ENCODE measurements around the gene KIRREL1.
A peak's percentile ranks its signal among the peaks of the same experiment; 100 is the strongest.

KIRREL1 gene

GRCh38 chr1:158028969-158029368 is 35.5 kb downstream of the KIRREL1 start:
- FAIRE-seq, result no peak
- peak; percentile 26 for DNase-seq (ENCODE audit: low spot score)

GRCh38 chr1:158035014-158035413 is 41.6 kb downstream of the KIRREL1 start:
- FAIRE-seq, result no peak
- DNase-seq (ENCODE audit: low spot score), result no peak

GRCh38 chr1:158035976-158036583 is 42.6 kb downstream of the KIRREL1 start:
- DNase-seq (ENCODE audit: low spot score) (peak; percentile 11), FAIRE-seq (peak; percentile 9)

- DNase-seq (ENCODE audit: low spot score), result no peak
- FAIRE-seq, result no peak
Measured at GRCh38 chr1:158037008-158037865, 43.8 kb downstream of the KIRREL1 start.

- peak; percentile 77 for FAIRE-seq
- DNase-seq (ENCODE audit: low spot score), result peak; percentile 31
Measured at GRCh38 chr1:158037866-158038359, 44.5 kb downstream of the KIRREL1 start.

GRCh38 chr1:158038793-158039192 is 45.3 kb downstream of the KIRREL1 start:
- FAIRE-seq (no peak), DNase-seq (ENCODE audit: low spot score) (no peak)

- no peak for FAIRE-seq
- no peak for DNase-seq (ENCODE audit: low spot score)
Measured at GRCh38 chr1:158039380-158039779, 45.9 kb downstream of the KIRREL1 start.

GRCh38 chr1:158040323-158040722 is 46.9 kb downstream of the KIRREL1 start:
- FAIRE-seq (no peak), DNase-seq (ENCODE audit: low spot score) (no peak)

GRCh38 chr1:158043232-158043631 is 49.8 kb downstream of the KIRREL1 start:
- no peak for FAIRE-seq
- no peak for DNase-seq (ENCODE audit: low spot score)

- no peak for FAIRE-seq
- no peak for DNase-seq (ENCODE audit: low spot score)
Measured at GRCh38 chr1:158045639-158046038, 52.2 kb downstream of the KIRREL1 start.

- FAIRE-seq, result no peak
- DNase-seq (ENCODE audit: low spot score), result no peak
Measured at GRCh38 chr1:158046715-158047510, 53.5 kb downstream of the KIRREL1 start.

- no peak for FAIRE-seq
- DNase-seq (ENCODE audit: low spot score), result no peak
Measured at GRCh38 chr1:158048371-158049067, 55.1 kb downstream of the KIRREL1 start.

- DNase-seq (ENCODE audit: low spot score), result no peak
- no peak for FAIRE-seq
Measured at GRCh38 chr1:158049853-158050252, 56.4 kb downstream of the KIRREL1 start.

GRCh38 chr1:158053276-158053675 is 59.8 kb downstream of the KIRREL1 start:
- DNase-seq (ENCODE audit: low spot score) (no peak), FAIRE-seq (no peak)

- no peak for FAIRE-seq
Measured at GRCh38 chr1:158054721-158055120, 61.3 kb downstream of the KIRREL1 start.

GRCh38 chr1:158055854-158056253 is 62.4 kb downstream of the KIRREL1 start:
- FAIRE-seq, result no peak

More at GRCh38 chr1:158054721-158055120, 61.3 kb downstream of the KIRREL1 start:
- no peak for DNase-seq (ENCODE audit: low spot score)

GRCh38 chr1:158056498-158056897 is 63.1 kb downstream of the KIRREL1 start:
- DNase-seq (ENCODE audit: low spot score) (no peak), FAIRE-seq (no peak)

More at GRCh38 chr1:158055854-158056253, 62.4 kb downstream of the KIRREL1 start:
- DNase-seq (ENCODE audit: low spot score), result no peak

- no peak for DNase-seq (ENCODE audit: low spot score)
- no peak for FAIRE-seq
Measured at GRCh38 chr1:158058237-158058985, 65.0 kb downstream of the KIRREL1 start.

- no peak for FAIRE-seq
- DNase-seq (ENCODE audit: low spot score), result no peak
Measured at GRCh38 chr1:158059984-158060383, 66.5 kb downstream of the KIRREL1 start.

GRCh38 chr1:158062174-158062573 is 68.7 kb downstream of the KIRREL1 start:
- FAIRE-seq (no peak), DNase-seq (ENCODE audit: low spot score) (no peak)
